OCI-LY7 (cell line): ENCODE data around the gene DAGLA. TPM values are rescaled to one million over a fixed set of nuclear protein-coding genes. Genes with fewer than 3 reads are reported as not detected.
A peak's percentile ranks its signal among the peaks of the same experiment; 100 is the strongest.

Source experiments
- BruUV-seq: library from RNA; stranded (reverse); fragments of 400-500 nt; replicated peaks from 2 replicates; lab custom pipeline; 2021; lab: Mats Ljungman, UMichigan
- CTCF ChIA-PET: fragments of 300-600 bp; sonication (Branson Sonifier 250); formaldehyde crosslinking; loops from one replicate; lab custom pipeline; 2022; ENCODE audit warnings: antibody characterized with exemption; ENCODE audit not compliant: unreplicated experiment; lab: Charles Lee
- POLR2A ChIA-PET: fragments of 300-600 bp; sonication (Branson Sonifier 250); formaldehyde crosslinking; loops from one replicate; lab custom pipeline; 2022; ENCODE audit warnings: antibody characterized with exemption; lab: Charles Lee
- DNase-seq: peaks from one replicate; pipeline ENCODE4 v3.0.0-alpha.2; 2015; ENCODE audit warnings: low spot score
- H2AFZ ChIP-seq: fragments of 200-600 bp; sonication (generic), shearing (Covaris generic); 2 replicates; pipeline ENCODE4 v1.6.1; 2014; ENCODE audit warnings: mild to moderate bottlenecking, antibody characterized with exemption, low read length, moderate library complexity
- H3K27ac ChIP-seq: fragments of 200-600 bp; sonication (generic); 2 replicates; pipeline ENCODE4 v1.5.1; 2014; ENCODE audit warnings: mixed run types, low read depth, mild to moderate bottlenecking, moderate library complexity, low read length, inconsistent platforms; ENCODE audit not compliant: poor library complexity, severe bottlenecking
- H3K36me3 ChIP-seq: fragments of 200-600 bp; sonication (generic); 2 replicates; pipeline ENCODE4 v1.6.1; 2014; ENCODE audit warnings: mild to moderate bottlenecking, antibody characterized with exemption, low read length, moderate library complexity, mixed read lengths; ENCODE audit not compliant: insufficient read depth
- H3K4me1 ChIP-seq: fragments of 200-600 bp; sonication (generic); 2 replicates; pipeline ENCODE4 v1.5.1; 2014; ENCODE audit warnings: mild to moderate bottlenecking, low read length; ENCODE audit not compliant: insufficient read depth, poor library complexity, severe bottlenecking
- H3K4me2 ChIP-seq: fragments of 200-600 bp; sonication (generic); 2 replicates; pipeline ENCODE4 v1.6.1; 2014; ENCODE audit warnings: mild to moderate bottlenecking, low read length
- H3K4me3 ChIP-seq: fragments of 200-600 bp; sonication (generic); 2 replicates; pipeline ENCODE4 v1.5.1; 2014; ENCODE audit warnings: mild to moderate bottlenecking, low read depth, low read length; ENCODE audit not compliant: poor library complexity, severe bottlenecking
- H3K79me2 ChIP-seq: fragments of 200-600 bp; sonication (generic); 2 replicates; pipeline ENCODE4 v1.6.1; 2016; ENCODE audit warnings: low read depth, mild to moderate bottlenecking, low read length, moderate library complexity, mixed read lengths; ENCODE audit not compliant: insufficient read depth
- H3K9me2 ChIP-seq: fragments of 200-600 bp; sonication (generic); 2 replicates; pipeline ENCODE4 v1.6.1; 2016; ENCODE audit warnings: mild to moderate bottlenecking, low read length, mixed read lengths; ENCODE audit not compliant: insufficient read depth
- H3K9me3 ChIP-seq: fragments of 200-600 bp; sonication (generic); 2 replicates; pipeline ENCODE4 v1.6.1; 2014; ENCODE audit warnings: mild to moderate bottlenecking, mixed run types, low read length, mixed read lengths
- H4K20me1 ChIP-seq: fragments of 200-600 bp; sonication (generic); 2 replicates; pipeline ENCODE4 v1.6.1; 2014; ENCODE audit warnings: mild to moderate bottlenecking, antibody characterized with exemption, low read length, moderate library complexity, mixed read lengths; ENCODE audit not compliant: insufficient read depth
- CTCF ChIP-seq: fragments of 200-600 bp; sonication (generic); conservative IDR thresholded peaks from 2 replicates; pipeline ENCODE4 v1.5.1; 2014; ENCODE audit warnings: mild to moderate bottlenecking, antibody characterized with exemption, low read length, moderate library complexity, mixed read lengths
- EZH2phosphoT487 ChIP-seq: fragments of 200-600 bp; sonication (generic); IDR thresholded peaks from 2 replicates; pipeline ENCODE4 v1.6.1; 2018; ENCODE audit warnings: low read depth, borderline replicate concordance, mild to moderate bottlenecking, mixed run types, antibody characterized with exemption, low read length, moderate library complexity, mixed read lengths
- intact Hi-C: fragments of 100-400 bp; cut with micrococcal nuclease; formaldehyde crosslinking; loops from one replicate; pipeline ENCODE4 v1.10.0; 2022; ENCODE audit not compliant: unreplicated experiment
- total RNA-seq, 2 experiments: library from RNA; depleted of rRNA in 1 of 2; stranded (reverse); fragments of >200 nt in 1 of 2; shearing (Covaris generic) in 1 of 2; gene quantifications; 2 replicates each; pipeline ENCODE4 v1.2.3, GENCODE V29; 2014 to 2022

Gene DAGLA
- total RNA-seq, 2 experiments from 2014 or later: not detected

GRCh38 chr11:61785837-61786402 lies 105.7 kb downstream of the DAGLA start:
- CTCF ChIA-PET: no interaction called here
- H3K27ac ChIP-seq: no peak overlapping the region
- H3K4me2 ChIP-seq: no peak overlapping the region

GRCh38 chr11:61787928-61788491 lies 107.8 kb downstream of the DAGLA start:
- CTCF ChIA-PET: no interaction called here
- H4K20me1 ChIP-seq: no peaks in the 10 kb centered on the region

More at GRCh38 chr11:61785837-61786402, 105.7 kb downstream of the DAGLA start:
- TF ChIP-seq EZH2phosphoT487: no peak
- no peak for TF ChIP-seq CTCF
- Histone ChIP-seq H3K9me2 (no peaks in the 10 kb centered on the region), H3K4me1 (no peaks in the 10 kb centered on the region), H3K36me3 (peaks cover 57% of the 10 kb centered on the region), H3K79me2 (peaks cover 3% of the 10 kb centered on the region; the same call in 1 of the 2 replicates), H2AFZ (no peak overlapping the region), H3K9me3 (no peaks in the 10 kb centered on the region), H3K4me3 (no peak overlapping the region), H4K20me1 (no peaks in the 10 kb centered on the region)
- BruUV-seq: no TSS peak
- intact Hi-C loops: no loop called here
- POLR2A ChIA-PET: no interaction called here
- DNase-seq: no peak

More at GRCh38 chr11:61787928-61788491, 107.8 kb downstream of the DAGLA start:
- intact Hi-C loops: no loop called here
- Histone ChIP-seq H3K9me2 (no peaks in the 10 kb centered on the region), H3K4me2 (no peak overlapping the region), H3K36me3 (peaks cover 57% of the 10 kb centered on the region), H3K79me2 (peaks cover 20% of the 10 kb centered on the region), H3K27ac (no peak overlapping the region), H3K4me1 (peaks cover 6% of the 10 kb centered on the region), H3K9me3 (no peaks in the 10 kb centered on the region), H2AFZ (no peak overlapping the region), H3K4me3 (no peak overlapping the region)
- DNase-seq: peak; percentile 25
- POLR2A ChIA-PET: no interaction called here
- TF ChIP-seq CTCF (peak; percentile 78), EZH2phosphoT487 (no peak)
- no TSS peak for BruUV-seq
